ENCODE data around the gene NUP210. TPM values are rescaled to one million over a fixed set of nuclear protein-coding genes. Genes with fewer than 3 reads are reported as not detected.

The NUP210 gene
- polyA plus RNA-seq, 1 donor from 2014 or later, result 72.2 TPM

DNA sequence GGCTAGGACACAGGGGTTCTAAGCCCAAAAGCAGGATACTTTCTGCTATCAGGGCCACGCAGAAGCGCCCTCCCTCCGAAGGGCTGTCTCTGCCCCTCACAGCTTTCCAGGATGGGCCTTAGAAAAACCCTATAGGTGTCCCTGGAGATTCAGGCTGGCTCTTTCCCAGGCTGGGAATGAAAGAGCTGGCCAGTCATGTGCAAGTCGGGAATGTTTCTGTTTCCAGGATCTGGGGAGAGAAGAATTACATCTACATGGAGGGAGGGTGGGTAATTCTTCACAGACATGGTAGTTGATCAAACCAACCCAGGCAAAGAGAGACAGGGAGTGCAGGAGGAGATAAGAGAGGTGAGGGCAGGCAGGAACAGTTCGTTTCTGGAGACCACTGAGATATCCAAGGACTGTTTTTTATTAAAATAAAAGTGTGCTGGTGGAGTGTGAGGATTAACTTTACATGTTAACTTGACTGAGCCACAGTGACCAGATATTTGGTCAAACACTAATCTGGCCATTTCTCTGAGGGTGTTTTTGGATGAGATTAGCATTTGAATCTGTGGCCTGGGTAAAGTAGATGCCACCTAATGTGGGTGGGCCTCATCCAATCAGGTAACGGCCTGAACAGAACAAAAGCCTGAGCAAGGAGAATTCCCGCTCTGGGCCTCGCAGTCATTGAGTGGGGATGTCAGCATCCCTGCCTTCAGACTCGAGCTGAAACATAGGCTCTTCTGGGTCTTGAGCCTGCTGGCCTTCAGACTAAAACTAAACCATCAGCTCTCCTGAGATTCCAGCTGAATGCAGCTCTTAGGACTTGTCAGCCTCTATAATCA, 15.3 kb downstream of the NUP210 start:
- Mint-ChIP-seq H3K36me3 (peaks cover 4% of the 10 kb centered on the region), H3K27me3 (no peaks in the 10 kb centered on the region), H3K4me1 (peaks cover 16 to 29% (median 25%) of the 10 kb centered on the region in 3 donors), H3K9me3 (peaks cover 0 to 5% (median 4%) of the 10 kb centered on the region in 3 donors), H3K27ac (peak overlapping the region; percentile 39 to 84 (median 82)), H3K4me3 (no peak overlapping the region)

DNA sequence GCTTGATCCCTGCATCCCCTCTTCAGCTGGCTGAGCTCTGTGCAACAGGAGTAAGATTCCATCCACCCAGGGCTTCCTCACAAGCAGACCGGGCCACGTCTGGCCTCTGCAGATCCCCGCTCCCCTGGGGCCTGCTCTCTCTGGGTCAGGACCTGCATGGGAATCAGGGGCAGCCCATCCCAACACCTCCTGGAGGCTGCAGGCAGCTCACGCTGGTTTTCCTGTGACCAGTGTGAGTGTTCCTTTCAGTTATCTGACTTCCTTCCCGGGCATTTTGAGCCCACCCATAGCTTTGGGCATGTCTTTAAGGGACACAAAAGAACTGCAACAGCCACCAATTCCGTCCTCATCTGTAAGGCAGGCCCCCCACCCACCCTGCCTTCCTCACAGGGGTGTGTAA, 16.3 kb downstream of the NUP210 start:
- peaks cover 16 to 29% (median 25%) of the 10 kb centered on the region in 3 donors for H3K4me1 Mint-ChIP-seq
- peaks cover 0 to 5% (median 4%) of the 10 kb centered on the region in 3 donors for H3K9me3 Mint-ChIP-seq
- peaks cover 2% of the 10 kb centered on the region for H3K36me3 Mint-ChIP-seq
- H3K4me3 Mint-ChIP-seq, result no peak overlapping the region
- no peaks in the 10 kb centered on the region for H3K27me3 Mint-ChIP-seq
- peak overlapping the region in 1 of 3 donors; percentile 82 for H3K27ac Mint-ChIP-seq

GRCh38 chr3:13403213-13403819, 16.8 kb downstream of the NUP210 start:
- Mint-ChIP-seq H3K9me3 (peaks cover 0 to 5% (median 4%) of the 10 kb centered on the region in 3 donors), H3K4me1 (peaks cover 16 to 29% (median 25%) of the 10 kb centered on the region in 3 donors), H3K36me3 (peaks cover 2% of the 10 kb centered on the region), H3K27me3 (no peaks in the 10 kb centered on the region), H3K4me3 (no peak overlapping the region), H3K27ac (no peak overlapping the region)

- H3K27ac Mint-ChIP-seq, result peak overlapping the region in 1 of 3 donors; percentile 14
- no peaks in the 10 kb centered on the region for H3K27me3 Mint-ChIP-seq
- H3K4me3 Mint-ChIP-seq, result no peak overlapping the region
- H3K9me3 Mint-ChIP-seq, result no peaks in the 10 kb centered on the region
- peaks cover 12 to 20% (median 19%) of the 10 kb centered on the region in 3 donors for H3K4me1 Mint-ChIP-seq
- H3K36me3 Mint-ChIP-seq, result peaks cover 2% of the 10 kb centered on the region
Measured at GRCh38 chr3:13401149-13401548, 19.0 kb downstream of the NUP210 start.

DNA sequence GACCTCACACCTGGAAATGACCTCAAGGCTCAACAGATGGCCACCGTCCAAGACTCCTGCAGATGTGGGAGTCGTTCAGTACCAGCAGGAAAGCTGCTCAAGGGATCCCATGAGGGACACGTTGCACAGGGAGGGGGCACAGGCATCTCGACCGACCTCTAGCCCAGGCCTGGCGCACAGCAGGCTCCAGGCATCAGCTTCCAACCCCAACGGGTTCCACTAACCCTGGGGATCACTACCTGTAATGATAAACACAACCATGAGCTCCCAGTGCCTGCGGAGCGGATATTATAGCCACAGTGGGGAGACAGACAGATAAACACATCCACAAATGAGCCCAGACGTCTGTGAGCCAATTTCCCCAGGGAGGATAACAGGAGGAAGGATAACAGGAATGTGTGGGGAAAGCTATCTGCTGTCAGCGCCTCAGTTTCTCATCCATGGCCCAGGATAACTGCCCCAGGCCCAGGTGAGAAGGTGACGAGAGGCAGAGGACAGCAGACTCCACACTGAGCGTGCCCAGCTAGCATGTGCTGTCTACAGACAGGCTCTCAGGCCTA, 19.9 kb downstream of the NUP210 start:
- peak overlapping the region in 1 of 3 donors; percentile 50 for H3K27ac Mint-ChIP-seq
- H3K4me3 Mint-ChIP-seq, result peak overlapping the region in 1 of 4 donors; percentile 22
- peaks cover 12 to 21% (median 14%) of the 10 kb centered on the region in 3 donors for H3K4me1 Mint-ChIP-seq
- H3K27me3 Mint-ChIP-seq, result no peaks in the 10 kb centered on the region
- H3K9me3 Mint-ChIP-seq, result no peaks in the 10 kb centered on the region
- H3K36me3 Mint-ChIP-seq, result peaks cover 2% of the 10 kb centered on the region

- peaks cover 12 to 20% (median 12%) of the 10 kb centered on the region in 3 donors for H3K4me1 Mint-ChIP-seq
- H3K36me3 Mint-ChIP-seq, result peaks cover 2% of the 10 kb centered on the region
- no peak overlapping the region for H3K4me3 Mint-ChIP-seq
- no peaks in the 10 kb centered on the region for H3K27me3 Mint-ChIP-seq
- H3K9me3 Mint-ChIP-seq, result no peaks in the 10 kb centered on the region
- H3K27ac Mint-ChIP-seq, result no peak overlapping the region
Measured at GRCh38 chr3:13399603-13400002, 20.5 kb downstream of the NUP210 start.

- Mint-ChIP-seq H3K9me3 (no peaks in the 10 kb centered on the region), H3K36me3 (no peaks in the 10 kb centered on the region), H3K4me3 (no peak overlapping the region), H3K27ac (no peak overlapping the region), H3K4me1 (peaks cover 7 to 11% (median 9%) of the 10 kb centered on the region in 3 donors), H3K27me3 (no peaks in the 10 kb centered on the region)
Measured at GRCh38 chr3:13397316-13397715, 22.8 kb downstream of the NUP210 start.

GRCh38 chr3:13394363-13394762, 25.8 kb downstream of the NUP210 start:
- H3K4me1 Mint-ChIP-seq, result peaks cover 2 to 4% (median 3%) of the 10 kb centered on the region in 3 donors
- no peaks in the 10 kb centered on the region for H3K27me3 Mint-ChIP-seq
- peaks cover 1% of the 10 kb centered on the region for H3K36me3 Mint-ChIP-seq
- H3K27ac Mint-ChIP-seq, result no peak overlapping the region
- H3K9me3 Mint-ChIP-seq, result no peaks in the 10 kb centered on the region
- H3K4me3 Mint-ChIP-seq, result no peak overlapping the region

GRCh38 chr3:13393427-13394360, 26.4 kb downstream of the NUP210 start:
- Mint-ChIP-seq H3K4me1 (peaks cover 2 to 4% (median 3%) of the 10 kb centered on the region in 3 donors), H3K27me3 (no peaks in the 10 kb centered on the region), H3K27ac (no peak overlapping the region), H3K9me3 (no peaks in the 10 kb centered on the region), H3K36me3 (peaks cover 1% of the 10 kb centered on the region), H3K4me3 (no peak overlapping the region)

GRCh38 chr3:13391308-13391707, 28.8 kb downstream of the NUP210 start:
- H3K4me1 Mint-ChIP-seq, result peaks cover 4 to 7% (median 6%) of the 10 kb centered on the region in 3 donors
- H3K36me3 Mint-ChIP-seq, result peaks cover 1% of the 10 kb centered on the region
- no peaks in the 10 kb centered on the region for H3K27me3 Mint-ChIP-seq
- no peaks in the 10 kb centered on the region for H3K9me3 Mint-ChIP-seq
- H3K4me3 Mint-ChIP-seq, result no peak overlapping the region
- H3K27ac Mint-ChIP-seq, result peak overlapping the region in 1 of 3 donors; percentile 70

GRCh38 chr3:13389378-13389777, 30.7 kb downstream of the NUP210 start:
- H3K27me3 Mint-ChIP-seq, result no peaks in the 10 kb centered on the region
- no peaks in the 10 kb centered on the region for H3K9me3 Mint-ChIP-seq
- H3K4me3 Mint-ChIP-seq, result no peak overlapping the region
- H3K4me1 Mint-ChIP-seq, result peaks cover 12 to 19% (median 13%) of the 10 kb centered on the region in 3 donors
- no peak overlapping the region for H3K27ac Mint-ChIP-seq
- H3K36me3 Mint-ChIP-seq, result peaks cover 1% of the 10 kb centered on the region

- H3K4me3 Mint-ChIP-seq, result no peak overlapping the region
- H3K4me1 Mint-ChIP-seq, result peaks cover 12 to 23% (median 13%) of the 10 kb centered on the region in 3 donors
- no peaks in the 10 kb centered on the region for H3K9me3 Mint-ChIP-seq
- H3K36me3 Mint-ChIP-seq, result peaks cover 1% of the 10 kb centered on the region
- H3K27me3 Mint-ChIP-seq, result no peaks in the 10 kb centered on the region
- H3K27ac Mint-ChIP-seq, result no peak overlapping the region
Measured at GRCh38 chr3:13388816-13389215, 31.3 kb downstream of the NUP210 start.

- Mint-ChIP-seq H3K4me1 (peaks cover 18 to 38% (median 23%) of the 10 kb centered on the region in 3 donors), H3K27me3 (no peaks in the 10 kb centered on the region), H3K9me3 (no peaks in the 10 kb centered on the region), H3K36me3 (peaks cover 3% of the 10 kb centered on the region), H3K27ac (peak overlapping the region in 2 of 3 donors; percentile 42 to 48), H3K4me3 (peak overlapping the region in 1 of 4 donors; percentile 33)
Measured at GRCh38 chr3:13385373-13385965, 34.7 kb downstream of the NUP210 start.

DNA sequence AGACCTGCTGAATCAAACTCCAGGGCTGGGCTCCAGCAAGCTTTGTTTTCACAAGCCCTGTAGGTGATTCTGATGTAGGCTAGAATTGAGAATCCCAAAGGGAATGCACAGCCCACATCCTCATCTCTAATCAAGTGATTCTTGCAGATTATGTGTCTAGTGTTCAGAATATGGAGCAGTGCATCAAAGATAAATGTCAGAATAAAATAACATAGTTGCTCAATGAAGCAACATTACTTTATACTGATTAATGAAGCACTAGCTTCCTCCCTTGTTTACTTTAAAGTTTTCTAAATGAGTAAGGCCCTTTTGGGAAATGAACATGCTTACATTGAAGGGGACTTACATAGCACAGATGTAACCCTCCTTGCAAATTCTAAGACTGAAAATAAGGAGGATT, 39.2 kb downstream of the NUP210 start:
- no peaks in the 10 kb centered on the region for H3K9me3 Mint-ChIP-seq
- H3K27me3 Mint-ChIP-seq, result no peaks in the 10 kb centered on the region
- peaks cover 18 to 34% (median 19%) of the 10 kb centered on the region in 3 donors for H3K4me1 Mint-ChIP-seq
- H3K36me3 Mint-ChIP-seq, result peaks cover 3% of the 10 kb centered on the region
- no peak overlapping the region for H3K27ac Mint-ChIP-seq
- no peak overlapping the region for H3K4me3 Mint-ChIP-seq
